ENCODE data around the gene LRRC61. TPM values are rescaled to one million over a fixed set of nuclear protein-coding genes. Genes with fewer than 3 reads are reported as not detected.
"Not testable (repeated sequence)": the region's sequence is repeated elsewhere in the genome, so short reads cannot be mapped to it uniquely, and the experiment has no call there.

The LRRC61 gene, protein sequence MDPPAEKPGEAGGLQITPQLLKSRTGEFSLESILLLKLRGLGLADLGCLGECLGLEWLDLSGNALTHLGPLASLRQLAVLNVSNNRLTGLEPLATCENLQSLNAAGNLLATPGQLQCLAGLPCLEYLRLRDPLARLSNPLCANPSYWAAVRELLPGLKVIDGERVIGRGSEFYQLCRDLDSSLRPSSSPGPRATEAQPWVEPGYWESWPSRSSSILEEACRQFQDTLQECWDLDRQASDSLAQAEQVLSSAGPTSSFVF
- 14.1 TPM for total RNA-seq

DNA sequence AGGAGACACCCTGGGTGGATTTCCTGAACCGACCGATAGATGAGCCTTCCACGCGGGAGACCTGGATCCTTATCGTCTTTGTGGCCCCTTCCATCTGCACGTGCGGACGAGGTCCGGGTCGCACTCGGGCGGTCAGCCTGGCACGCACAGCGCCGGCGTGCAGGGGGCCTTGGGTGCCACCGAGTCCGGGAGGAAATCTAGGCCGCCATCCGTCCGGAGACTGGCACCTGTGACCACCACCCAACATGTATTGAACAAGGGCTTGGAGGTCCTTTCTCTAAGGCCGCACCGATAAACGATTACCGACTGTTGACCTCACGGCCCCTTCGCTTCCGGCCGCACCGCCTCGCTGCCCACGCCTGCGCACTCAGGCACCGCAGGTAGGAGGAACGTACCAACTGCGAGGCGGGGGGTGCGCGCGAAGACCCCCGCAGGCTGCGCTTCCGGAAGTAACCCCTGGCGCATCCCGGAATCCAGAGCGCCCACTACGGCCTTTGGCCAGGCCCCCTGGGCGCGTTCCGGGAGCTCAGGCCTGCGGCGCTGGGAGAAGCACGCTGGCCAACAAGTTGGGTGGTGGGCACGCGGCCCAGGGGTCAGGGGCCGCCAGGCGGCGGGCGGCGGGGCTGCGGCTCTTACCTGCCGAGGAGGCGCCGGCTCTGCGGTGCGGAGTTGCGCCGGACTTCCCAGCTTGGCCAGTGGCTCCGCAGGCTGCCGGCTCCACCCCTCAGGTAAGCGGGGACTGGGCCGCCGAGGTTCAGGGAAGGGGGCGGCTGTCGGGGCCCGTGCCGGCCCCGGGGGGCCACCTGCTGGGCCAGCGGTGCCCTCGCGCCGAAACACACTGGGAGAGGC, at the start of gene LRRC61, which contains the start of gene ACTR3C:
TSS of gene LRRC61 (plus strand) at position 523 of the 849 bp plus-strand sequence. CDS start 13,507 bp downstream, outside the sequence.
TSS of gene ACTR3C (minus strand) at position 713 of the 849 bp plus-strand sequence. CDS start 28,249 bp downstream, outside the sequence.
- no peak for DNase-seq (ENCODE audit: low spot score)

DNA sequence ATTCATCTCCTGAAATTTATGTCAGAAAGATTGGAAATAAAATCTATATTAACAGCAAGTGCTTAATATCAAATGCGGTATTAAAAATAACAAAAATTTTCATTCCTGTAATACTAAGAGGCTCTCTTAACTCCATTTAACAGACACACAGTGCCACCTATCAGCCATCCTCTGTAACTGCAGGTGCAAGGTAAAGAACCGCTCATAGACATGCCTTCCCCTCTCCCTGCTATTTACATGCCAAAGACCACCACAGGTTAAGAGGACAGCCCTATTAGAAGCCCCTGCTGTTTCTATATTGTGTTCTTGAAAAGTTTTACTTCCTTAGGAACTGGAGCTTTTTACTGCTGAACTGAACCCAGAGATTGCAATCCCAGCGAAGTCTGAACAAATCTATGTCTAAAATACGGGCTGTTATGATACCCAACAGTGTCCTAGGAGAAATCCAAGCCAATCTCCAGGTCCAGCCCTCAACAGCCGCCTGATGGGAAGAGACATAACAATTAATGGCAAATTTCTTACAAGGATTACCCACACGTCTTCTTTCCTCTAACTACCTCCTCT, 46.9 kb upstream of the LRRC61 start:
- DNase-seq (ENCODE audit: low spot score): not testable (repeated sequence)

DNA sequence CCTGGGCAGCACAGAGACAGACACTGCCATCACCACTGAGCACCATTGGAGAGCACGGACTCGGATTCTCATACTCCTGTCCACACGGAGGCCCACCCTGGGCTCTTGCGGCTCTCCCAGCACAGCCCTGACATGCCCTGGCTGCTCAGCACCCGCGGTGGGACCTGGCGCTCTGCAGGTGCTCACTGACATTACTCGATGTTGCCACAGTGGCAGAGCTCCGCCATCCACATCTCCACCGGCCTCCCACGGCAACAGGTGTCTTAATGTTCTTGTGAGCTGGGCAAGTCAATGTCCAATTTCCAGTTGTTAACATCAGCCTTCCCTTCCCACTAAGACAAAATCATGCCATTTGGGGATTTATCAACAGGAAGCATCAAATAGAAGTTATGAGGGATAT, 44.8 kb upstream of the LRRC61 start:
- not testable (repeated sequence) for DNase-seq (ENCODE audit: low spot score)

DNA sequence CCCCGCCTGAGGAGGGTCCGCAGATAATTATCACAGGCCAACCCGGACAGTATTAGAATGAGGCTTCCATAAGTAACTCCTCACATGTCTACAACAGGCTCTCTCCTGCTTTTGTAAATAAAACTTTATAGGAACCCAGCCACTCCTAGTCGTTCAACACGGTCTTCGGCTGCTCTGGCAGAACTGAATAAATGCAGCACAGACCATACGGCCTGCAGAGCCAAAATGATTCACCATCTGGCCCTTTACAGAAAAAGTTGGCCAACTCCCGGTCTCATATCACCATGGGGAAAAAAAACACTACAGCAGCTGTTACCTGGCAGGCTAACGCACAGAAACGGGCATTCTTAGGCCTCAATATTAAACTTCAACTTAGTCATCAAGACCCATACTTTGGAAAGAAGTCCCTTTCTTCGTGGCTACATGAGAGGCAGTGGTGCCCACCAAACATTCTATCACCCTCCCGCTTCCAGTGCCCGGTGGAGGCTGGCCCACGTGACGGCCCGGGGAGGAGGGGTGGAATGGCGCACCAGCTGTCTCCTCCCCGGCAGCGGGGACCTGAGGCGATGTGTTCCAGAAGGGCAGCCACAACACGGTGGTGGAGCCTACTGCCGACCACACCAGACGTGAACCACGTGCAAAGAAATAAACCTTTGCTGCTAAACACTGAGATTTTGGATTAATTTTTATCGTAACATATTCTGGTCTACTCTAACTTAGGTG, 41.3 kb upstream of the LRRC61 start:
- not testable (repeated sequence) for DNase-seq (ENCODE audit: low spot score)

DNA sequence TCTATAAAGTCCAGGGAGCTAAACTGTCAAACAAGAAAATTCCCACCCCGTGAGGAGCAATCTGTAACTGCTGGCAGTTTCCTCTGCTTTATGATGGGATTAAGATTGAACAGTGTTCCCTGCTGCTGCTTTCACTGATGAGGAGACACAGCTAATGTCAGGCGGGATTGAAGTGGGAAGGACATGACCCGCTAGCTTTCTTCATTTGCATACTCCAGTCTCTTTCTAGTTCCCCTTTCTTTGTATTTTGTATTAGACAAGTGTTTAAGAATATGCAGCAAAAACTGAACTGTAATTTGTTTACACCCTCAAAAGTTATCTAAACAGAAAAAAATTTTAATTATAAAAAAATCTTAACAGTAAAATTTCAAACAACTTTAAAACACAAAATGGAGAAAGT, 40.0 kb upstream of the LRRC61 start:
- DNase-seq (ENCODE audit: low spot score): not testable (repeated sequence)

DNA sequence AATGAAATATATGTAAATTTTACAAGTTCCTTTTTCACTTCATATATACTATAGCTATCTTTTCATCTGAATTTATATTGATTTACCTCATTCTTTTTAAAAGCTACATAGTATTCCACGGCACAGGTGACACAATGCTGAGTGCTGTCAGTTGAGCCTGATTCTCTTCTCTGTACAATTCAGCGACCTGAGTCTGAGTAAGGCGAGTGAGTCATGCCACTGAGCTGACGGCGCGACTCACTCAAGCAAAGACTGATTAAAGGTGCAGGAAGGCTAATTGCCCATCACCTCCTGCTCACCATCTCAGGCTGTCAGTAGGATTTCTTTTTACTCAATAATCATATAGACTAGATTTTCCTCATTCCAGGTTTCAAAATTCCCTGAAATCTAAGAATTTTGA, 39.5 kb upstream of the LRRC61 start:
- DNase-seq (ENCODE audit: low spot score): not testable (repeated sequence)

DNA sequence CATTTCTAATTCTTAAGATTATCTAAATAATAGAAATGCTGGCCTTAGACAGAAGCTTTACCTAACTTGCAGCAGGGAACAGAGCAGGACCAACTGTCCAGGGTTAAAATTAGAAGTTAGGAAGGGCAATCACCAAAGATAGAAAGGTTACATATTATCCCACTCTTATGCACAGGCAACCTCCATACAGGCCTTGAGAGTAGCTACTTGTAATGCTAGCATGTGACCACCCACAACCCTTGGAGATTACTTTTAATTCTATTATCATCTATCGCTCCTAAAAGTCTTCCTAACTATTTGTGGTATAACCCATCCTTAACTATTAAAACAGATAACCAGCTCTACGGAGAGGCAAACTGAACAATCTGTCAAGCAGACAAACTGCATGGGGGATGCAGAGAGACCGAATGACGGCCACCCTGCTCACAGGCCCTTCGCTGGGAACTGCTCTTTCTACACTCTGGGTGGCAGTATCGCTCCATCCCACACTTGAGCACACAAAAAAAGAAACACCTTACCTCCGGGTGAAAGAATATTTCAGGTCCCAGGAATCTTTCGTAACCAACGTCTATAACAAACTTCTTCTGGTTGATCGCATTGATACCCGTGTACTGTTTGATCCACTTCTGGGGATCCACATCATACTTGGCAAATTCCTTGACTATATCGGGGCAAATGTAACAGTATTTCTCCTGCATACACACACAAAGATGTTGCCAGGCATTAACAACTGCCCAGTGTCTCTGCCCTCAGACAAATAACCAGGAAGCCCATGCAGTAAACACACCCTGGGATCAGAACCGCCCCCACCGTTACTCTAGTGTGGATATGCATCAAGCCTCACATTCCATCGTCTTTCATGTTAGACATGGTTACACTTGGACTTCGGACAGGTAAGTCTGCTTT, 37.1 kb upstream of the LRRC61 start:
- DNase-seq (ENCODE audit: low spot score): not testable (repeated sequence)

DNA sequence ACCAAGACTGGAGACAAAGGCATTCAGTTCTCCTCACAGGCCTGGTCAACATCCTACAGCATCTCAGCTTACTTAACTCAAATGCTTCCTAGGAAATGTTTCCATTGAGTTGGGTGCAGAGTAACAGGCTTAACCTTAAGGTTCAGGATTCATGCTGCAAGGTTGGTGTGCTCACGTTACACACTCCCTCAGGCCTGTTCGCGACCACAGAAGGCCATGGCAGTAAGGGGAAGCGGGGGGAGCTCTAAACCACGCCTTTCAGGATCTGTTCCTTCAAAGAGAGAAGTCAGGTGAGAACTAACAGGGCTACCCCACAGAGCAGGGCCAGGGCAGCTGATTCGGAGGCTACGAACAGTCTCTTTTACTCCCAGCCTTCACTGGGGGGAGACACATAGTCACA, 35.3 kb upstream of the LRRC61 start:
- not testable (repeated sequence) for DNase-seq (ENCODE audit: low spot score)

DNA sequence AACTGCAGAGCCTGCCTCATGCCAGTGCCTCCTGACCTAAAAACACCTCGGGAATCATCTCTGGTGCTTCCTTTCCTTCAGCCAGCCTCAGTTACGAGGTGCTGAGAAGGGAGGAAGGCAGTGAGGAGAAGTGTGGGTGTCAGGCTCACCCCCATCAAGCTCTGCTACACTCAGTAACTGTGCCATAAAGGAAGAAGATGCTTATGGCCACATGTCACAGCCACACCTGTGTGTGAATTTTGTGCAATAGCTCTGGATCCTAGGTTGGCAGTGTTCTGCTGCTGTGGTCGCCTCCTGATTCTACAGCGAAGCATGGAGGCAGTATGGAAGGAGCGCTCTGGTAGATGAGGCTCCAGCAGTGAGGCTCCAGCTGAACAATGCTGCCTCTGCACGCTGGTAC, 34.3 kb upstream of the LRRC61 start:
- DNase-seq (ENCODE audit: low spot score): not testable (repeated sequence)

DNA sequence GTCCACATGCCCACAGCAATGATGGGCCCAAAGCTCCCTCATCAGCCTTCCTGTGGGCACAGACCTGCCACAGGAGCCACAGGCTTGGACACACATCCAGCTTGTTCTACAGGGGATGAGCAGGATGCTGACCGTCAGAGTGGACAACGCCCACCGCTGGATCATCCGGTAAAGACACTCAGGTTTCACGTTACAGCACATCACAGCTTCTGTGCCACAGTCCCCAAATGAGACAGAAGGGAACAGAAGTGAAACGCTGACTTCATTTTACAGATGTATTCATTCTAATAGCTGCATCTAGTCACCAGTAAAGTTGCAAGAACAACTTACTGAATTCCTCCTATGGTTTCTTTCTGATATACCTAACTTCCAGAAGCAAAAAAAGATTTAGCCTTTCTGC, 32.8 kb upstream of the LRRC61 start:
- DNase-seq (ENCODE audit: low spot score): not testable (repeated sequence)

DNA sequence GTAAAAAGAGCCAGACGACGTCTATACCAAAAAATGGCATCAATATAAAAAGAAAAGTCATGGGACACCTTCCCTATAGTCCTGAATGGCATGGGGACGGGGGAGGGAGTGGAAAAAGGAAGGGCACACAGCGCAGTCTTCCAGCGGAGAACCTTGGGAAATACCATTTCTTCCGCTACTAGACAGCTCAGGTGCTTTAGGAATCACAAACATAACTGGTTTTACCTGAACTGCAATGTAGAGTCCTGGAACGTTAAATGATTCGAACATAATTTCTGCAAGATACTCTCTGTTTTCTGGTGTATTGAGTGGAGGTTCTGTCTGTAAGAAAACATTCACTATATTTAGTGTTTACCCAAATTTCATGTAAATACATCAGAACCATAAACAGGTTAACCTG, 28.1 kb upstream of the LRRC61 start:
- DNase-seq (ENCODE audit: low spot score): not testable (repeated sequence)

DNA sequence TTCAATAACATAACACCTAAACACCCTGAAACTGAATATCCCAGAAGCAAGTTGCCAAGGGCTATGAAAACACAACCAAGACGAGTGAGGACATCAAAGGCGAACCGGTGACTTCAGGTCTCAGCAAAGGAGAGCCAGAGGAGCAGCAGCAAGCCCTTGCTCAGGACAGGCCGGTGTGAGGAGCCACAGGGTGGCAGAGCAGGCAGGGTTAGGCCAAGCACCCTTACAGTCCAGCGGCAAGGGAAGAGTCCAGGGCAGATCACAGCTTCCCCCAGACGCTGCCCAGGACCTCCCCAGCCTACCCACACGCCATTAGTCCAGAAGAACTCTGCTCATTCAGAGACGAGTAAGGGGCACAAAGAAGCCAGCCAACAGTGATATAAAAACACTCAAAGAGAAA, 27.5 kb upstream of the LRRC61 start:
- DNase-seq (ENCODE audit: low spot score): not testable (repeated sequence)

DNA sequence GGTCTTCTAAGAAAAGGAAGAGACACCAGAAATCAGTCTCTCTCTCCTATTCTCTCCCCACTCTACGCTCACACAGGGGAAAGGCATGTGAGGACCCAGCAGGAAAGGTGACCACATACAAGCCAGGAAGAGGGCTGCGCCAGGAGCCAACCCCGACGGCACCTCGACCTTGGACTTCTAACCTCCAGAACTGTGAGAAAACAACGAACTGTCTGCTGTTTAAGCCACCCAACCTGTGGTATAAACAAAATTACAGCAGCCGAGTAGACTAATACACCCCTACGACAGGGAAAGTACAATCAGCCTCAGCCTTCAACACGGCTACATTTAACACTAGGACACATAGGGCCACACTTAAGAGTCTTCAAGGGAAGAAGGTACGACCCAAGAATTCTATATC, 26.4 kb upstream of the LRRC61 start:
- DNase-seq (ENCODE audit: low spot score): not testable (repeated sequence)

DNA sequence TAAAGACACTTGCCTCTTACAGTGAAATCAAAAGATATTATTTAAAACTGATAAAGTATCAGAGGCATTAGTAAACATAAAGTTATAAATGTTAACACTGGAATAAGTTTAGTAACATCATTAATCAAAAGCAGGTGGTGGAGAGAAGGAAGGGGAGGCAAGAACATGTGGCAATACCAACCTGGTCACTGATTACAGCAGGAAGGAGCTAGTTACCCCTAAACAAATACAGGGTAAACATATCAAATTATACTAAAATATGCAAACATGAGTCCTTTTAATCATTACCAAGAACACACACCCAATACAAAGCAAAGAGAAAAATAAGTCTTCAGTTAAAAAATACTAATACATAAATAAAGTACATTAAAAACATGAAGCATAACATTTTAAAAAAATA, 25.2 kb upstream of the LRRC61 start:
- DNase-seq (ENCODE audit: low spot score): not testable (repeated sequence)

DNA sequence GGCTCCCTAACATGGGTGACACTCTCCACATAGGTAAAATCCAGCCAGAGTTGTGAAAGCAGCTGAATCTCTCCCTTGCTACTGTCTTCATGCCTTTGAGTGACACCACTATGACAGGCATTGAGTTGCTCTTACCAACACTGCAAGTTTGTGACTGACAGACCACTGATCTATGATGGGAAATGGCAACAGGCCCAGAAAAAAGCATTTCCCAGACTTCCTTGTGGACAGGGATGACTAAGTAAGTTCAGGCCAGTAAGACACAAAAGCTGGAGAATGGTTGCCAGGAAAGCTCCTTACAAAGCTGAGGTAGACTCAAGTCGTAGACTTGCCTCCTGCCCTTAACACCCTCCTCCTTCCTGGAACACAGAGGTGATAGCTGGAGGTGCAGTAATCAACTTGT, 20.2 kb upstream of the LRRC61 start:
- not testable (repeated sequence) for DNase-seq (ENCODE audit: low spot score)

DNA sequence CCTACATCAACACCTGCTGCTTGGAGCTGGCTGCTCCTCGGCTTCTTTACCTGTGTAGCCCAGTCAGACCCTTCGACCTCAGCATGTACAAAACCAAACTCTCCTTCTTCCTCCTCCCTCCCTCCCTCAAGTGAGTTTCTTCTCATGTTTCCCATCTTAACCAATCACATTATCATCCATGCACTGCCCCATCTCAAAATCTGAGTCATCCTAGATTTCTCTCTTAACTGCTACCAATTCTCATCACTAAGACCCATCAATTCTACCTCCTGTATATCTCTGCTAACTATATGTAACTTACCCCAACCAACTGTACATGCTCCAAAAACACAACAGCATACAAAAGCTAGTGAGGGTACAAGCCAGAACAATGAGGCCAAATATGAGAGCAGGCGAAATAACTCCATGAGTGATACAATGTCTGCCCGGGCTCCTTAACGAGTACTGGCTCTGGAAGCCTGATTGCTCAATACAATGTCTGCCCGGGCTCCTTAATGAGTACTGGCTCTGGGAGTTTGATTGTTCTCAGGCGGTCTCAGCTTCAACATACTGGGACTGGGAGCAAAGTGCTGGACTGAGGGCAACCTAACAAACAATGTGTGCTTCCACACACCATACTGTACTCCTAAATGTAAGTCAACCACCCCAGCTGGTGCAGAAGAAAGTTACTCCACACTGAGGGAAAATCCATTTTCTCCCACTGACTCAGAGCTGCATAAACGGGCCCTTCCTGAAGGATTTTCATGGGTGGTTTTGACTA, 18.5 kb upstream of the LRRC61 start:
- DNase-seq (ENCODE audit: low spot score): not testable (repeated sequence)

DNA sequence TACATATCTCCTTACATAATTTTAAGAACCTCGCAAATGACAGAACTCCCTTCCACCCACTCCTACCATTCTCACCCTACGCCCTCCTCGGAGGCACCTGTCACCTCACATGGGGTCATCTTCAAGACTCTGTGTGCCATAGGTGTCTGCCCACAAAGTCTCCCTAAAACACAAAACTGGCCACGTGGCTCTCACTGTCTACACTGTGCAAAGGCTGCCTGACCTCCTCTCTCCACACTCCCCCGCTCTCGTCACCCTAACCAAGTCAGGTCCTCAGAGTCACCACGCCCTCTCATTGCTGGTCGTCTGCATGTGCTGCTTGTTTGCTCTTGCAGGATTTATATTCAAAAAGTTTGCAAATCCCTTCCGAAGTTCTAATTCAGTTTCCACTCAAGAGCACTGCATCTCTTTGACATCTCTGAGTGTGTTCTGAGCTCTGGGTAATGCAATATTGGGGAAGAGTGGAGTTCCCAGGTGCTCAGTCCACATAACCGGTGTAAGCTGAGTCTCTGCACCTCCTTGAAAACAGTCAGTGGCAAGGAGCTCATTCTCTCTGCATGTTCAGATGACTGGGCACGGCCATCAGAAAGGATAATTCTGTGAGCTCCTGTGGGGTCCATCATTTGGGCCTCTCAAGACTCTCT, 17.8 kb upstream of the LRRC61 start:
- DNase-seq (ENCODE audit: low spot score): not testable (repeated sequence)

DNA sequence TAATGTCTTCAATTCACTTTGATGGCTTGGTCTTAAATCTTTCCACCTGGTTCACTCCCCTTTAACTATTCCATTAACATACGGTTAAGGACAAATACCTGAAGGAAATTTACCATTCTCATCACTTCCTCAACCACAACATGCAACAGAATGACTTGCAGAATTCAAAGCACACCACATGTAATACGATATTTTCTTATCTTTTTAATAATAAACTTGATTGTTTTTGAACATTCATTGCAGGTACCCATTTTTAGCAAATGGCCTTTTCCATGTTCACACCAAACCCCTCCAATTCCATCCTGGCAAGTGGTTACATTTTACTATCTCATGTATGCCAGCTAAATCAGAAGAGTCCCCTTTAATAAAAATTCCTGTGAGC, 17.3 kb upstream of the LRRC61 start:
- DNase-seq (ENCODE audit: low spot score): not testable (repeated sequence)

DNA sequence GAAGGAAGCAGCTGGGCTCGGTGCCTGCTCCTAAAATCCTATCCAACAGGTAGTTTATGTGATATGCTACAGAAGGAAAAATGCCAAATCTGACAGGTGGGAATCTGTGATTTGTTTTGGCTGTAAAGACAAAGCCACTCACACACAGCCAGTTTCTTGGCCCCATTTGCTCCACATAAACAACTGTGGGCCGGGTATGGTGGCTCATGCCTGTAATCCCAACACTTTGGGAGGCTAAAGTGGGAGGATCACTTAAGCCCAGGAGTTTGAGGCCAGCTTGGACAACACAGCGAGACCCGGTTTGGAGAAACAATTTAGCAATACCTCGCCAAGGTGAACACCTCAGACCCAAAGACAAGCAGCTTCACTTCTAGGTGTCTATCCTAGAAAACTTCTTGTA, 16.8 kb upstream of the LRRC61 start:
- DNase-seq (ENCODE audit: low spot score): not testable (repeated sequence)

Data from ureter (tissue), 1 donor.